HL-60 (cell line): ENCODE data around the gene DAZAP1.

Experiments
- DNase-seq, 2 experiments: peaks; one replicate each; pipeline ENCODE4 v3.0.0-alpha.2; 2010 to 2020; ENCODE audit warnings: low read depth in 1 of 2, low spot score in 1 of 2
- H3K27ac ChIP-seq: fragments of 250-450 bp; sonication (Bioruptor Pico); replicated peaks from 2 replicates; pipeline ENCODE4 v1.5.1; 2020; ENCODE audit warnings: mild to moderate bottlenecking, moderate library complexity
- H3K27me3 ChIP-seq: fragments of 250-450 bp; sonication (Bioruptor Pico); 2 replicates; pipeline ENCODE4 v1.5.1; 2021; ENCODE audit warnings: mild to moderate bottlenecking, moderate library complexity; ENCODE audit not compliant: insufficient read depth, poor library complexity, severe bottlenecking
- H3K4me3 ChIP-seq: replicated peaks from 2 replicates; pipeline ENCODE4 v1.5.1; 2011; ENCODE audit warnings: mild to moderate bottlenecking, control low read depth, low read length; ENCODE audit not compliant: insufficient read depth
- GABPA ChIP-seq: IDR thresholded peaks from 2 replicates; pipeline ENCODE4 v1.6.1; 2012; ENCODE audit warnings: low read depth
- POLR2AphosphoS5 ChIP-seq: IDR thresholded peaks from 2 replicates; pipeline ENCODE4 v1.6.1; 2012; ENCODE audit warnings: low read depth
- REST ChIP-seq: IDR thresholded peaks from 2 replicates; pipeline ENCODE4 v1.6.1; 2012; ENCODE audit warnings: low read depth; ENCODE audit not compliant: insufficient replicate concordance
- SPI1 ChIP-seq: IDR thresholded peaks from 2 replicates; pipeline ENCODE4 v1.6.1; 2012; ENCODE audit warnings: low read depth, mild to moderate bottlenecking, borderline replicate concordance
- TF ChIP-seq, protein P1 (sequence below): IDR thresholded peaks from one replicate; pipeline ENCODE4 v1.5.1; 2011; ENCODE audit warnings: low read length, control low read depth, inconsistent platforms; ENCODE audit not compliant: insufficient read depth

The DAZAP1 gene

GRCh38 chr19:1446713-1447481 lies 39.5 kb downstream of the DAZAP1 start:
- Histone ChIP-seq H3K27me3 (peaks cover 49% of the 10 kb centered on the region), H3K4me3 (no peak overlapping the region)
- DNase-seq = no peak

DNA sequence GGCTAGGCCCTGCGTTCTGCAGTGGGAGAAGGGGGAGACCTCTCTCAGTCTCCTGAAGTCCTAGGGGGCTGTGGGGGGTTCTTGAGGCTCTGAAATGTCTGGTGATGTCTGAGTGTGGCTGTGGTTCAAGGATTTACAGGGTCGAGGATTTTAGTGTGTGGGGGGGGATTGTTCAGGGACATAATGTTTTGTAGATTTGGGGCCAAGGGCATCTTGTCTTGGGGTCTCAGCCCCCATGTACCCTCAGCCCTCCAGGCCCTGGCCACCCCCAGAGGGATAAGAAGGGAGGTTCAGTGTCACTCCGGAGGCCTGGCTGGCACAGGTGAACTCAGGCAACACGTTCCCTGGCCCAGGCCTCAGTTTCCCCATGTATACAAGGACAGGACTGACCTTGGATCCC lies 40.1 kb downstream of the DAZAP1 start:
- Histone ChIP-seq H3K27me3 (peaks cover 55% of the 10 kb centered on the region), H3K4me3 (no peak overlapping the region)

More at GRCh38 chr19:1446713-1447481, 39.5 kb downstream of the DAZAP1 start:
- no peak overlapping the region for H3K27ac ChIP-seq
- TF ChIP-seq, protein P1, sequence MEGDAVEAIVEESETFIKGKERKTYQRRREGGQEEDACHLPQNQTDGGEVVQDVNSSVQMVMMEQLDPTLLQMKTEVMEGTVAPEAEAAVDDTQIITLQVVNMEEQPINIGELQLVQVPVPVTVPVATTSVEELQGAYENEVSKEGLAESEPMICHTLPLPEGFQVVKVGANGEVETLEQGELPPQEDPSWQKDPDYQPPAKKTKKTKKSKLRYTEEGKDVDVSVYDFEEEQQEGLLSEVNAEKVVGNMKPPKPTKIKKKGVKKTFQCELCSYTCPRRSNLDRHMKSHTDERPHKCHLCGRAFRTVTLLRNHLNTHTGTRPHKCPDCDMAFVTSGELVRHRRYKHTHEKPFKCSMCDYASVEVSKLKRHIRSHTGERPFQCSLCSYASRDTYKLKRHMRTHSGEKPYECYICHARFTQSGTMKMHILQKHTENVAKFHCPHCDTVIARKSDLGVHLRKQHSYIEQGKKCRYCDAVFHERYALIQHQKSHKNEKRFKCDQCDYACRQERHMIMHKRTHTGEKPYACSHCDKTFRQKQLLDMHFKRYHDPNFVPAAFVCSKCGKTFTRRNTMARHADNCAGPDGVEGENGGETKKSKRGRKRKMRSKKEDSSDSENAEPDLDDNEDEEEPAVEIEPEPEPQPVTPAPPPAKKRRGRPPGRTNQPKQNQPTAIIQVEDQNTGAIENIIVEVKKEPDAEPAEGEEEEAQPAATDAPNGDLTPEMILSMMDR = no peak
- TF ChIP-seq POLR2AphosphoS5 (no peak), SPI1 (no peak), GABPA (no peak), REST (peak; percentile 99)

DNA sequence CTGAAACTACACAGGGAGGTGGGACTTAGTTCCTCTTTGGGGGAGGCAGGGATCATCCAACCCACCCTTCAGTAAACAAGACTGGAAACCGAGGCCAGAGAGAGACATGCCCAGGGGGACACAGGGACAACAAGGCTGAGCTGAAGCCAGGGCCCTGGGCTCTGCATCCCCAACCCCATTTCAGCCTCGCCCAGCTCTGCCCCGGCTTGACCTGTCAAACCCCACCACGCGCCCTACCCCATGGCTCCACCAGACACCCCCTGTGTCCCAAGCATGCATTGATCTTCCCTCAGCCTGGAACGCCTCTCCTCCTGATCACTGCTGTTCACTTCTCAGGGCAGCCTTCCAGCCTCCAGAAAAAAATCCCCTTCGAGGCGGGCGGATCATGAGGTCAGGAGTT lies 40.6 kb downstream of the DAZAP1 start:
- DNase-seq = no peak
- TF ChIP-seq, protein P1 = no peak
- TF ChIP-seq SPI1 = no peak
- Histone ChIP-seq H3K27ac (no peak overlapping the region), H3K27me3 (peaks cover 60% of the 10 kb centered on the region), H3K4me3 (no peak overlapping the region)

More for the DNA sequence above, 40.1 kb downstream of the DAZAP1 start:
- H3K27ac ChIP-seq = no peak overlapping the region
- TF ChIP-seq POLR2AphosphoS5 (no peak), REST (no peak), GABPA (no peak), SPI1 (no peak)
- TF ChIP-seq, protein P1 = no peak
- no peak for DNase-seq
